Neural crest cell (in vitro differentiated cells): ENCODE measurements around the gene ANKRD26. TPM values are rescaled to one million over a fixed set of nuclear protein-coding genes. Genes with fewer than 3 reads are reported as not detected.

Experiments
- DNase-seq: peaks from one replicate; pipeline ENCODE4 v3.0.0; 2021; ENCODE audit warnings: low read depth, mixed read lengths, low spot score
- H3K27ac Mint-ChIP-seq: one replicate; pipeline ENCODE4 v1.8.0; 2021; ENCODE audit warnings: mild to moderate bottlenecking, mixed read lengths; ENCODE audit not compliant: unreplicated experiment
- H3K27me3 Mint-ChIP-seq: 2 replicates; pipeline ENCODE4 v1.8.0; 2021; ENCODE audit warnings: low read depth, mild to moderate bottlenecking, mixed read lengths
- H3K36me3 Mint-ChIP-seq: 2 replicates; pipeline ENCODE4 v1.8.0; 2021; ENCODE audit warnings: low read depth, mild to moderate bottlenecking, mixed read lengths
- H3K4me1 Mint-ChIP-seq: 2 replicates; pipeline ENCODE4 v1.8.0; 2021; ENCODE audit warnings: mixed read lengths
- H3K4me3 Mint-ChIP-seq: one replicate; pipeline ENCODE4 v1.8.0; 2021; ENCODE audit warnings: mild to moderate bottlenecking, mixed read lengths
- H3K9me3 Mint-ChIP-seq: 2 replicates; pipeline ENCODE4 v1.8.0; 2021; ENCODE audit warnings: mixed read lengths
- total RNA-seq: library from RNA; stranded (reverse); gene quantifications from 2 replicates; pipeline ENCODE4 v1.2.1, GENCODE V29; 2021
- TF ChIP-seq, protein P1 (sequence below): fragments of 200-600 bp; sonication (generic); conservative IDR thresholded peaks from 2 replicates; pipeline ENCODE4 v1.5.0; 2021; ENCODE audit warnings: antibody characterized with exemption, mild to moderate bottlenecking

ANKRD26 gene
- total RNA-seq, 1 donor from 2014 or later: 17.8 TPM

GRCh38 chr10:26981232-26981824 is 119.0 kb downstream of the ANKRD26 start:
- H3K27ac Mint-ChIP-seq: no peak overlapping the region

GRCh38 chr10:26978519-26978918 is 121.8 kb downstream of the ANKRD26 start:
- H3K27ac Mint-ChIP-seq: peak overlapping the region; percentile 45
- TF ChIP-seq, protein P1, sequence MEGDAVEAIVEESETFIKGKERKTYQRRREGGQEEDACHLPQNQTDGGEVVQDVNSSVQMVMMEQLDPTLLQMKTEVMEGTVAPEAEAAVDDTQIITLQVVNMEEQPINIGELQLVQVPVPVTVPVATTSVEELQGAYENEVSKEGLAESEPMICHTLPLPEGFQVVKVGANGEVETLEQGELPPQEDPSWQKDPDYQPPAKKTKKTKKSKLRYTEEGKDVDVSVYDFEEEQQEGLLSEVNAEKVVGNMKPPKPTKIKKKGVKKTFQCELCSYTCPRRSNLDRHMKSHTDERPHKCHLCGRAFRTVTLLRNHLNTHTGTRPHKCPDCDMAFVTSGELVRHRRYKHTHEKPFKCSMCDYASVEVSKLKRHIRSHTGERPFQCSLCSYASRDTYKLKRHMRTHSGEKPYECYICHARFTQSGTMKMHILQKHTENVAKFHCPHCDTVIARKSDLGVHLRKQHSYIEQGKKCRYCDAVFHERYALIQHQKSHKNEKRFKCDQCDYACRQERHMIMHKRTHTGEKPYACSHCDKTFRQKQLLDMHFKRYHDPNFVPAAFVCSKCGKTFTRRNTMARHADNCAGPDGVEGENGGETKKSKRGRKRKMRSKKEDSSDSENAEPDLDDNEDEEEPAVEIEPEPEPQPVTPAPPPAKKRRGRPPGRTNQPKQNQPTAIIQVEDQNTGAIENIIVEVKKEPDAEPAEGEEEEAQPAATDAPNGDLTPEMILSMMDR: no peak
- H3K9me3 Mint-ChIP-seq: no peaks in the 10 kb centered on the region
- H3K27me3 Mint-ChIP-seq: no peaks in the 10 kb centered on the region
- no peaks in the 10 kb centered on the region for H3K4me1 Mint-ChIP-seq
- H3K4me3 Mint-ChIP-seq: no peak overlapping the region
- peaks cover 7% of the 10 kb centered on the region for H3K36me3 Mint-ChIP-seq
- DNase-seq: no peak

More at GRCh38 chr10:26981232-26981824, 119.0 kb downstream of the ANKRD26 start:
- TF ChIP-seq, protein P1: no peak
- peaks cover 7% of the 10 kb centered on the region for H3K36me3 Mint-ChIP-seq
- no peaks in the 10 kb centered on the region for H3K4me1 Mint-ChIP-seq
- no peaks in the 10 kb centered on the region for H3K27me3 Mint-ChIP-seq
- no peaks in the 10 kb centered on the region for H3K9me3 Mint-ChIP-seq
- DNase-seq: no peak
- H3K4me3 Mint-ChIP-seq: no peak overlapping the region

DNA sequence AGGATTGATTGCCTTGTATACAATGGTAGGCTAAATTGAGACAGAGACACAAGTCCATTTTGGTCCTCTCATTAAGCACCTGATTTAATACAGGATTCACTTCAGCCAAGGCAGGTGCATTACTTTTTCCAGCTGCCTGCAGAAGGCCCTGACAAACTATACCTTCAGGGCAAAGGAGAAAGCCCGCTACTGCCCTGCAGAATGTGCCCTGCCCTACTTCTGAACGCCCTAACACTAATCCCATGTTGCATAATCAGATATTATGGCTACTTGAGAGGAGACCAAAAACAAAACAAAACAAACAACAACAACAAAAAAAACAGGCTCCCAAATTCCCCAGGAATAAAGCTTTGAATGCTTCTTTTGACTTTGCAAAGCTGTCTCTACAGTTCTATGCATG is 122.7 kb downstream of the ANKRD26 start:
- no peak for DNase-seq

GRCh38 chr10:26970667-26971066 is 129.6 kb downstream of the ANKRD26 start:
- H3K4me1 Mint-ChIP-seq: no peaks in the 10 kb centered on the region
- H3K36me3 Mint-ChIP-seq: peaks cover 12% of the 10 kb centered on the region
- TF ChIP-seq, protein P1: no peak
- DNase-seq: no peak
- no peaks in the 10 kb centered on the region for H3K27me3 Mint-ChIP-seq
- no peak overlapping the region for H3K27ac Mint-ChIP-seq
- H3K4me3 Mint-ChIP-seq: no peak overlapping the region
- H3K9me3 Mint-ChIP-seq: peaks cover 6% of the 10 kb centered on the region

More for the DNA sequence above, 122.7 kb downstream of the ANKRD26 start:
- Mint-ChIP-seq H3K4me1 (no peaks in the 10 kb centered on the region), H3K9me3 (no peaks in the 10 kb centered on the region), H3K27me3 (no peaks in the 10 kb centered on the region), H3K4me3 (no peak overlapping the region), H3K27ac (no peak overlapping the region), H3K36me3 (peaks cover 7% of the 10 kb centered on the region)
- TF ChIP-seq, protein P1: no peak

- DNase-seq: no peak
- no peak overlapping the region for H3K4me3 Mint-ChIP-seq
- TF ChIP-seq, protein P1: no peak
- no peaks in the 10 kb centered on the region for H3K4me1 Mint-ChIP-seq
- peaks cover 14% of the 10 kb centered on the region for H3K36me3 Mint-ChIP-seq
- H3K27ac Mint-ChIP-seq: no peak overlapping the region
- no peaks in the 10 kb centered on the region for H3K27me3 Mint-ChIP-seq
- H3K9me3 Mint-ChIP-seq: peaks cover 6% of the 10 kb centered on the region
These were observed 131.0 kb downstream of the ANKRD26 start for GRCh38 chr10:26969145-26969926.
